ENCODE results near the gene GRM7.

GRM7 gene

DNA sequence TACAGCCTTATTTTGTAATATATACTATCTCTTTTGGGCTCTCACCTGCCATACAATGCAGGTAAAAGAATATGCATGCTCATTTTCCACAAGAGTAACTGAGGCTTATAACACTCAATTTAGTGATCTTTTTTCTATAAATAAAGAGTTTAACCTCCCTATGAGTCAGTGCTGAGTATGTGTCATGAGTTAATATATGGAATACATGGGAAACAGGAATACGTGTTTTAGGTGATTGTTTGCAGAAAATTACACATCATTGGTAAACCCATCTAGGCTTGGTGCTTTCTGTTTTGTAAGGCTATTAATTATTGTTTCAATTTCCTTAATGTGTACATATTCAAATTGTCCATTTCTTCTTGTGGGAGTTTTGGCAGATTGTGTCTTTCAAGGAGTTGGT is 411.3 kb downstream of the GRM7 start:
- no peak for DNase-seq
- Histone ChIP-seq H3K9ac (ENCODE audit: low read length) (no peak overlapping the region), H3K79me2 (ENCODE audit: low read length) (no peaks in the 10 kb centered on the region), H3K4me1 (ENCODE audit: low read length) (no peaks in the 10 kb centered on the region), H3F3A (ENCODE audit: insufficient read depth, low read length) (no peaks in the 10 kb centered on the region), H3K9me2 (replicated peaks; ENCODE audit: insufficient read depth, low read length) (no peaks in the 10 kb centered on the region), H3K4me3 (ENCODE audit: low read length) (no peak overlapping the region), H3K36me3 (replicated peaks; ENCODE audit: insufficient read depth, low read length) (no peaks in the 10 kb centered on the region), H2AFZ (ENCODE audit: low read length) (no peak overlapping the region), H3K27me3 (replicated peaks; ENCODE audit: insufficient read depth, low read length) (no peaks in the 10 kb centered on the region), H3K4me2 (ENCODE audit: low read depth, low read length) (no peak overlapping the region), H3K9me3 (replicated peaks; ENCODE audit: insufficient read depth, low read length) (no peaks in the 10 kb centered on the region), H3K27ac (ENCODE audit: low read length) (no peak overlapping the region), H4K20me1 (ENCODE audit: insufficient read depth, low read length) (no peaks in the 10 kb centered on the region)
- TF ChIP-seq EZH2 (optimal IDR thresholded peaks at IDR 0.05; ENCODE audit: low read depth, low read length) (no peak), EZH2phosphoT487 (IDR thresholded peaks at IDR 0.05; ENCODE audit: low read length) (no peak)
- TF ChIP-seq, protein P1, sequence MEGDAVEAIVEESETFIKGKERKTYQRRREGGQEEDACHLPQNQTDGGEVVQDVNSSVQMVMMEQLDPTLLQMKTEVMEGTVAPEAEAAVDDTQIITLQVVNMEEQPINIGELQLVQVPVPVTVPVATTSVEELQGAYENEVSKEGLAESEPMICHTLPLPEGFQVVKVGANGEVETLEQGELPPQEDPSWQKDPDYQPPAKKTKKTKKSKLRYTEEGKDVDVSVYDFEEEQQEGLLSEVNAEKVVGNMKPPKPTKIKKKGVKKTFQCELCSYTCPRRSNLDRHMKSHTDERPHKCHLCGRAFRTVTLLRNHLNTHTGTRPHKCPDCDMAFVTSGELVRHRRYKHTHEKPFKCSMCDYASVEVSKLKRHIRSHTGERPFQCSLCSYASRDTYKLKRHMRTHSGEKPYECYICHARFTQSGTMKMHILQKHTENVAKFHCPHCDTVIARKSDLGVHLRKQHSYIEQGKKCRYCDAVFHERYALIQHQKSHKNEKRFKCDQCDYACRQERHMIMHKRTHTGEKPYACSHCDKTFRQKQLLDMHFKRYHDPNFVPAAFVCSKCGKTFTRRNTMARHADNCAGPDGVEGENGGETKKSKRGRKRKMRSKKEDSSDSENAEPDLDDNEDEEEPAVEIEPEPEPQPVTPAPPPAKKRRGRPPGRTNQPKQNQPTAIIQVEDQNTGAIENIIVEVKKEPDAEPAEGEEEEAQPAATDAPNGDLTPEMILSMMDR (IDR thresholded peaks at IDR 0.05; ENCODE audit: low read length): no peak

DNA sequence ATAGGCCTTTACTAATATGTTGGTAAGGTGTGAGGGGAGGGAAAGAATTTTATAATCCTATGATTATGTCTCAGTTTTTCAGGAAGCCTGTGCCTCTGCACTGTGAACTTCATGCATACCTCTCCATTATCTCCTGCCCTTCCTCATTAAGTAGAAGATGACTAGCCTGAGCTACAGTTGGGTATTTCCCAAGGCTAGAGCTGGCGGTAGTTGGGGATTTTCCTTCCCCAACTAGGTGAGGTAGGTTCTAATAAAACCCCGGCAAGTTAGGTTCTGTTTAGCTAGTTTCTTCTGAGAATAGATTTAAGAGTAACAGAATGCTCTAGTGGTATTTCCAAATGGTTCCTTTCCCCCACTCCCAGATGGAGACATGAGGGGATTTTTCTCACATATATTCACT is 414.5 kb downstream of the GRM7 start:
- H3K9ac ChIP-seq (ENCODE audit: low read length): no peak overlapping the region
- TF ChIP-seq, protein P1 (IDR thresholded peaks at IDR 0.05; ENCODE audit: low read length): no peak
- TF ChIP-seq EZH2phosphoT487 (IDR thresholded peaks at IDR 0.05; ENCODE audit: low read length) (no peak), EZH2 (optimal IDR thresholded peaks at IDR 0.05; ENCODE audit: low read depth, low read length) (no peak)
- H3K27me3 ChIP-seq (replicated peaks; ENCODE audit: insufficient read depth, low read length): no peaks in the 10 kb centered on the region
- H3K9me2 ChIP-seq (replicated peaks; ENCODE audit: insufficient read depth, low read length): no peaks in the 10 kb centered on the region
- H3K36me3 ChIP-seq (replicated peaks; ENCODE audit: insufficient read depth, low read length): no peaks in the 10 kb centered on the region
- no peaks in the 10 kb centered on the region for H3K79me2 ChIP-seq (ENCODE audit: low read length)
- no peak overlapping the region for H3K27ac ChIP-seq (ENCODE audit: low read length)
- no peaks in the 10 kb centered on the region for H3F3A ChIP-seq (ENCODE audit: insufficient read depth, low read length)
- no peaks in the 10 kb centered on the region for H3K4me1 ChIP-seq (ENCODE audit: low read length)
- no peak overlapping the region for H2AFZ ChIP-seq (ENCODE audit: low read length)
- H3K9me3 ChIP-seq (replicated peaks; ENCODE audit: insufficient read depth, low read length): no peaks in the 10 kb centered on the region
- H4K20me1 ChIP-seq (ENCODE audit: insufficient read depth, low read length): no peaks in the 10 kb centered on the region
- DNase-seq: no peak
- H3K4me2 ChIP-seq (ENCODE audit: low read depth, low read length): no peak overlapping the region
- no peak overlapping the region for H3K4me3 ChIP-seq (ENCODE audit: low read length)

DNA sequence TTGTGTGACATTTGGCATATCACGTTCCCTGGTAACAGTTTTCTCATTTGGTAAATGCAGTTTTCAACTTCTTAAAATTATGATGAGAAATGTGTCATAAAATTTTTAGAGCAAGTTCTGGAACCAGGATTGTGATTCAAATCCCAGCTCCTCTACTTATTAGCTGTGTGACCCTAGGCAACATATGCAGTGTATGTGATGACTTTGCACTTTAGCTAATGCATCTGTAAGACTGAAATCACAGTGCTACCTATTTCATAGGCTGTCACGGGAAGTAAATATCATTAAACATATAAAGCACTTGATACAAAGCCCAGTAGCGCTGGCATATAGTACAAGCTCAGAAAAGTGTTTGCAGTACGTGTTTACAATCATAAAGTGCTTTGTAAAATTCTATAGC is 419.4 kb downstream of the GRM7 start:
- Histone ChIP-seq H4K20me1 (ENCODE audit: insufficient read depth, low read length) (no peaks in the 10 kb centered on the region), H3K4me1 (ENCODE audit: low read length) (no peaks in the 10 kb centered on the region), H3K9me3 (replicated peaks; ENCODE audit: insufficient read depth, low read length) (no peaks in the 10 kb centered on the region), H3K9me2 (replicated peaks; ENCODE audit: insufficient read depth, low read length) (no peaks in the 10 kb centered on the region), H3K36me3 (replicated peaks; ENCODE audit: insufficient read depth, low read length) (no peaks in the 10 kb centered on the region), H3K9ac (ENCODE audit: low read length) (no peak overlapping the region), H3K79me2 (ENCODE audit: low read length) (no peaks in the 10 kb centered on the region), H2AFZ (ENCODE audit: low read length) (no peak overlapping the region), H3K4me3 (ENCODE audit: low read length) (no peak overlapping the region), H3K4me2 (ENCODE audit: low read depth, low read length) (no peak overlapping the region), H3F3A (ENCODE audit: insufficient read depth, low read length) (no peaks in the 10 kb centered on the region), H3K27me3 (replicated peaks; ENCODE audit: insufficient read depth, low read length) (no peaks in the 10 kb centered on the region), H3K27ac (ENCODE audit: low read length) (no peak overlapping the region)
- no peak for DNase-seq
- TF ChIP-seq EZH2 (optimal IDR thresholded peaks at IDR 0.05; ENCODE audit: low read depth, low read length): no peak

DNA sequence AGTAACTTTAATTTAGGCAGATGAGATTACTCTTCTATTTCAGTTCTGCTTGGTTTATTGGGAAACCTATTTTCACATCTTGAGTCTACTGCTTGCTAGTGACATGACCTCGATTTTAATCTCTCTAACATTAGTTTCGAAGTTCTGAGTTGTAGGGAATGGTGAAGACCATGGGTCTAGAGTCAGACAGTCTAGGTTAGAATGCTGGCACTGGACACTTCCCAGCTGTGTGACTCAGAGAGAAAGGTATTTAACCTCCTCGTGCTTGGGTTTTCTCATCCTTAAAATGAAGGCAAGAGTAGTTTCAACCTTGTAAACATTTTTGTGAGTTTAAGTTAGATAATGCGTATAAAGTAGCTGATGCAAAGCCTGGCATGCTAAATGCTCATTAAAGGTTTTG is 422.1 kb downstream of the GRM7 start:
- Histone ChIP-seq H3K4me3 (ENCODE audit: low read length) (no peak overlapping the region), H4K20me1 (ENCODE audit: insufficient read depth, low read length) (no peaks in the 10 kb centered on the region), H3K9me2 (replicated peaks; ENCODE audit: insufficient read depth, low read length) (no peaks in the 10 kb centered on the region), H3K4me1 (ENCODE audit: low read length) (no peaks in the 10 kb centered on the region), H3K9me3 (replicated peaks; ENCODE audit: insufficient read depth, low read length) (no peaks in the 10 kb centered on the region), H3K4me2 (ENCODE audit: low read depth, low read length) (no peak overlapping the region), H3K9ac (ENCODE audit: low read length) (no peak overlapping the region), H3K79me2 (ENCODE audit: low read length) (no peaks in the 10 kb centered on the region), H2AFZ (ENCODE audit: low read length) (no peak overlapping the region), H3K27ac (ENCODE audit: low read length) (no peak overlapping the region), H3K36me3 (replicated peaks; ENCODE audit: insufficient read depth, low read length) (no peaks in the 10 kb centered on the region), H3F3A (ENCODE audit: insufficient read depth, low read length) (no peaks in the 10 kb centered on the region), H3K27me3 (replicated peaks; ENCODE audit: insufficient read depth, low read length) (no peaks in the 10 kb centered on the region)
- TF ChIP-seq, protein P1 (IDR thresholded peaks at IDR 0.05; ENCODE audit: low read length): no peak
- TF ChIP-seq EZH2 (optimal IDR thresholded peaks at IDR 0.05; ENCODE audit: low read depth, low read length): no peak
- TF ChIP-seq EZH2phosphoT487 (IDR thresholded peaks at IDR 0.05; ENCODE audit: low read length): no peak
- DNase-seq: no peak
